ENCODE data around the gene SRPK2.
"Not testable (repeated sequence)": the region's sequence is repeated elsewhere in the genome, so short reads cannot be mapped to it uniquely, and the experiment has no call there.

SRPK2 gene

GRCh38 chr7:105216786-105217185, 171.9 kb downstream of the SRPK2 start:
- no peak for DNase-seq

DNA sequence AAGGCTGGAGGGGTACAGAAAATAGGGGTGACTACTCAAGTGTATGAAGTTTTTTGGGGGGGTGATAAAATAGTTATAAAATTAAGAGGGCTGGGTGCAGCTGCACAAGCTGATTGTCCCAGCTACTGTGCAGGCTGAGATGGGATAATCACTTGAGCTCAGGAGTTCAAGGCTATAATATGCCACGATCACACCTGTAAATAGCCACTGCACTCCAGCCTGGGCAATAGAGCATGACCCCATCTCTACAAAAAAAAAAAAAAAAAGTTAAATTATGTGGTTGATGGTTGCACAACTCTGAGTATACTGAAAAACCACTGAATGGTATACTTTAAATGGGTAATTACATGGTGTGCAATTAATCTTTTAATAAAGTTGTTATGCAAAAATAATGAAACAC, 172.9 kb downstream of the SRPK2 start:
- DNase-seq = no peak

- DNase-seq = no peak
These were observed 173.5 kb downstream of the SRPK2 start for GRCh38 chr7:105215182-105215581.

- DNase-seq = no peak
These were observed 175.1 kb downstream of the SRPK2 start for GRCh38 chr7:105213611-105214010.

- no peak for DNase-seq
These were observed 176.5 kb downstream of the SRPK2 start for GRCh38 chr7:105212212-105212611.

DNA sequence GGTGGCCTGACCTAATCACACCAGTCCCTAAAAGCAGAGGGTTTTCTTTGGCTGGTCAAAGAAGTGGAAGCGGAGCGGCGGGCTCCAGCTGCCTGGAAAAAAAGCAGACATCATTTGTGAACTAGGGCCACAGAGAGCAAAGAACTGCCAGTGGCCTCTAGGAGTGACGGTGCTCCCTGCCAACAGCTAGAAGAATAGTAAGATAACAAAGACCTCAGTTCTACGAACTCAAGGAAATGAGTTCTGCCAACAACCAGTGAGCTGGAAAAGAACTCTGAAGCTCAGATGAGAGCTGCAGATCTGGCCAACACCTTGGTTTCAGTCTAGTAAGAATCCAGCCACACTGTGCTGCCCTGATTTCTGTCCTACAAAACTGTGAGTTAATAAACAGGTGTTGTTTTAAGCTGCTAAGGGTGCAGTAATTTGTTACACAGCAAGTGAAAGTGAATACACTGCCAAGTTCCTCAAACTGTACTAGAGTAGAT, 178.0 kb downstream of the SRPK2 start:
- no peak for DNase-seq

- no peak for DNase-seq
These were observed 178.9 kb downstream of the SRPK2 start for GRCh38 chr7:105209870-105210269.

DNA sequence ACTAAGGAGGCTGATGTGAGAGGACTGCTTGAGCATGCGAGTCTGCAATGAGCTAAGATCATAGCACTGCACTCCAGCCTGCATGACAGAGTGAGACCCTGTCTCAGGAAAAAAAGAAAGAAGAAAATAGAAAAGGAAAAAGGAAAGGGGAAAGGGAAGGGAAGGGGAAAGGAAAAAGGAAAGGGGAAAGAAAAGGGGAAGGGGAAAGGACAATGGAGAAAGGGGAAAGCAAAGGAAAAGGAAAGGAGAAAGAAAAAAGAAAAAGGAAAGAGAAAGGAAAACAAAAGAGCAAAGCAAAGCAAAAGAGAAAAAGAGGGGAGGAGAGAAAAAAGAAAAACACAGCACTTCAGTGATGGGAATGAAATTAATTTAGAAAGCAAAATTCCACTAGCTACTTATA, 179.3 kb downstream of the SRPK2 start:
- DNase-seq = no peak

GRCh38 chr7:105206985-105207384, 181.7 kb downstream of the SRPK2 start:
- DNase-seq = no peak

- no peak for DNase-seq
These were observed 183.0 kb downstream of the SRPK2 start for GRCh38 chr7:105205592-105206237.

DNA sequence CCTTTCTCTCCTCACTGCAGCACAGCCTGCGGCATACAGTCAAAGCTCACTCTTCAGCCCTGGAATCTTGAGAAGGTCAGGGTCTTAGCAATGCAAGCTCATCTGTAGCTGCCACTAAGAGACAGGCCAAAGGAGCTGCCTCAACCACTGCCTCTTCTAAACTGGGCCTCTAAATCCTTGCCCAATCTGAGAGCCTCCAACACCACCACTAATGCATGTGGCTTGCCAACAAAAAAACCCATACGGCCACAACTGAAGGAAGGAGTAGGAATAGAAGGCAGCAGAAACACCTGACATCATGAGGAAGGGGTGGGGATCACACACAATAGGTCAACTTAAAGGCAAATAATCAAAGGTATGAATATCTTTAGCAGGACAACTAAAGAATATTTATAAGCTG, 183.8 kb downstream of the SRPK2 start:
- DNase-seq = no peak

DNA sequence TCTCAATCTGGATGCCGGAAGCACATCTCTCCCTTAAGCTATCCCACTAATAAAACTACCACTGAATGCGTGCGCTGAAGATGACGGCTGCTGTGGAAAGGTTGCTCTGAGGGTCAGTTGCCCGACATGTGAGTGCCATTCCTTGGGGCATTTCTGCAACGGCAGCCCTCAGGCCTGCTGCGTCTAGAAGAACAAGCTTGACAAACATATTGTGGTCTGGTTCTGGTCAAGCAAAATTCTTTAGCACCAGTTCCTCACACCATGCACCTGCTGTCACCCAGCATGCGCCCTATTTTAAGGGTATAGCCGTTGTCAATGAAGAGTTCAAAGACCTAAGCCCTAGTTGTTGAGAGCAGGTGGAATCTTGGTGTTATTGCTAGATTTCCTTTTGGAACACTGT, 184.2 kb downstream of the SRPK2 start:
- no peak for DNase-seq

- no peak for DNase-seq
These were observed 186.1 kb downstream of the SRPK2 start for GRCh38 chr7:105202616-105203015.

DNA sequence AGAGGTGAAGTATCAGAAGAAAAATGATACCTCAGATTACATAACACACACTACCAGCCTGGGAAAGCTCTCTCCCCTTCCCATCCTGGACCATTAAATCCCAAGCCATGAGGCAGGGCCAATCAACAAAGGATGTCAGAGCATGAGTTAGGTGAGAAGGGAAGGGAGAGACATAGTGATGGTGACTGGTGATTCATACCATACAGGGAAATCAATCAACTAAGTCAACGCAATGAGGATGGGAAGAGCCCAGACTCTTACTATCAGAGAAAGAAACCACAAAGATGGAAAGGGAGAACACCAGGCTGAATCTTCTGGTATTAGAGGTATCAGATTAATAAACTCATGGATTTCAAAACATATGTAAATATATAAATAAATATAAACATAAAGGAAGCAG, 189.3 kb downstream of the SRPK2 start:
- DNase-seq = no peak

GRCh38 chr7:105198223-105198622, 190.5 kb downstream of the SRPK2 start:
- no peak for DNase-seq

DNA sequence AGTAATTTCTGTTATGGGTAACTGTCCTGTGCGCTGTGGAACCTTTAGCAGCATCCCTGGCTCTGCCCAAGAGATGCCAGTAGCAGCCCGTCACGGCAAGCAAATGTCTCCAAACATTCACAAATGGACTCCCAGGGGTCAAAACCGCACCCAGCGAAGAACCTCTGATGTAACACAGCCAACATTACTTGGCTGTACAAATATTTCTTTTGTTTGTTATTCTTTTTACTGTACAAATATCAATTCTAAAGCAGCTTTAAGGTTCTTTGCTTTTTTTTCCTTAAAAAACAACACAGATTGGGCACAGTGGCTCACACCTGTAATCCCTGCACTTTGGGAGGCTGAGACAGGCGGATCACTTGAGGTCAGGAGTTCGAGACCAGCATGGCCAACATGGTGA, 192.2 kb downstream of the SRPK2 start:
- DNase-seq = no peak

DNA sequence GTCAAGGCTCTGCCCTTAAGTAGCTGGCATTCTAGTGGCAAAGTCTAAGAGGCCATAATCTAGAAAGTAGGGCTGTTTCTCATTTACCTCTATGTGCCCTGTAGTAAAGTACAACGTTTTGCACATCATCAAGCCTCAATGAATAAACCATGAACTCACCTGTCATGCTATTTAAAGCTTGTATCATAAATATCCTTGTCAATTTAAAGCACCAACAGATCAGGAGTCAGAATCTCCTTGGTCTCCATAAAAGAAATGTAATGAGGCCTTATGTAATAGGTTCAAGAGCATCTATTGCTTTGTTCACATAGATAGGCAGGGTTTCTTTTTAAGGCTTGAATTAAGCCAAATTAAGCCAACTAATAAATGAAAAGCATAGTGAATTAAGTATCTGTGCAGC, 192.8 kb downstream of the SRPK2 start:
- no peak for DNase-seq

GRCh38 chr7:105194959-105195358, 193.8 kb downstream of the SRPK2 start:
- DNase-seq = not testable (repeated sequence)

GRCh38 chr7:105191331-105191730, 197.4 kb downstream of the SRPK2 start:
- no peak for DNase-seq

DNA sequence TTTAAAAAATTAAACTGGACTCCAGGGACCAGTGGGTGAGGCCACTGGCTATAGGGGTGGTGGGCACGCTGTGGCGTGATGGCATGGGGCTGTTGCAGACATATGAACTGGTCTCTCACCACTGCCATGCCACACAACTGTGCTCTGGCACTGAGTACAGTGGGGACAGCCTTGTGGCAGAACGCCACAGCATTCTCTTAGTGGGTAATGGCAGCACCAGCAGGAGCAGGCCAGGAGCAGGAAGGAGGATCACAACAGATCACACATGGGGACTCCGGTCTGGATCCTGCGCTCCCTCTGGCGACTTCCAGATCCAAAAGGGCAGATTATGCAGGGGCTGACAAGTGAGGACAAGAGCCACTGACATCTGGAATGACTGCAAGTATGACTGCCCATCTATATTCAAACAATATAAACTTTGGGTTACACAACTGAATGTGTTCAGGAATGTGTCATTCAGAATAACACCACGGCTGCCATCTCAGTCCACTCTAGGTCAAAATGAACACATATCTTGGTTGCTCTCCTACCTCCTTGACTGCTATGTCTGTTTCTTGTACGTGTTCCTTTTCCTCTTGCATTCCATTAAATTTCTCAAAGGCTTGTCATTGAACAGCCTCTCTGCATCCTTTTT, 198.7 kb downstream of the SRPK2 start:
- DNase-seq = no peak

- DNase-seq = no peak
These were observed 200.5 kb downstream of the SRPK2 start for GRCh38 chr7:105188201-105188600.

GRCh38 chr7:105187302-105188169, 201.2 kb downstream of the SRPK2 start:
- DNase-seq = no peak

- DNase-seq = no peak
These were observed 203.3 kb downstream of the SRPK2 start for GRCh38 chr7:105185290-105186010.
